ENCODE measurements around the gene SYNM.

GRCh38 chr15:99109555-99110021 is 4.7 kb downstream of the SYNM start:
- no peak for TF ChIP-seq POLR2AphosphoS5 (IDR thresholded peaks at IDR 0.05)
- TF ChIP-seq, protein P1, sequence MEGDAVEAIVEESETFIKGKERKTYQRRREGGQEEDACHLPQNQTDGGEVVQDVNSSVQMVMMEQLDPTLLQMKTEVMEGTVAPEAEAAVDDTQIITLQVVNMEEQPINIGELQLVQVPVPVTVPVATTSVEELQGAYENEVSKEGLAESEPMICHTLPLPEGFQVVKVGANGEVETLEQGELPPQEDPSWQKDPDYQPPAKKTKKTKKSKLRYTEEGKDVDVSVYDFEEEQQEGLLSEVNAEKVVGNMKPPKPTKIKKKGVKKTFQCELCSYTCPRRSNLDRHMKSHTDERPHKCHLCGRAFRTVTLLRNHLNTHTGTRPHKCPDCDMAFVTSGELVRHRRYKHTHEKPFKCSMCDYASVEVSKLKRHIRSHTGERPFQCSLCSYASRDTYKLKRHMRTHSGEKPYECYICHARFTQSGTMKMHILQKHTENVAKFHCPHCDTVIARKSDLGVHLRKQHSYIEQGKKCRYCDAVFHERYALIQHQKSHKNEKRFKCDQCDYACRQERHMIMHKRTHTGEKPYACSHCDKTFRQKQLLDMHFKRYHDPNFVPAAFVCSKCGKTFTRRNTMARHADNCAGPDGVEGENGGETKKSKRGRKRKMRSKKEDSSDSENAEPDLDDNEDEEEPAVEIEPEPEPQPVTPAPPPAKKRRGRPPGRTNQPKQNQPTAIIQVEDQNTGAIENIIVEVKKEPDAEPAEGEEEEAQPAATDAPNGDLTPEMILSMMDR (IDR thresholded peaks at IDR 0.05; ENCODE audit: poor library complexity, severe bottlenecking): no peak
- no peak for TF ChIP-seq EZH2 (IDR thresholded peaks at IDR 0.05; ENCODE audit: borderline replicate concordance, insufficient read depth, low read length, poor library complexity, severe bottlenecking)
